CD4-positive, alpha-beta T cell treated with Interleukin-4 for 1 hour (primary cell): ENCODE results near the gene PSTPIP1.

Experiments used
- DNase-seq, 2 donors: peaks; one replicate each; pipeline ENCODE4 v3.0.0-alpha.2; 2020 to 2022

PSTPIP1 gene

DNA sequence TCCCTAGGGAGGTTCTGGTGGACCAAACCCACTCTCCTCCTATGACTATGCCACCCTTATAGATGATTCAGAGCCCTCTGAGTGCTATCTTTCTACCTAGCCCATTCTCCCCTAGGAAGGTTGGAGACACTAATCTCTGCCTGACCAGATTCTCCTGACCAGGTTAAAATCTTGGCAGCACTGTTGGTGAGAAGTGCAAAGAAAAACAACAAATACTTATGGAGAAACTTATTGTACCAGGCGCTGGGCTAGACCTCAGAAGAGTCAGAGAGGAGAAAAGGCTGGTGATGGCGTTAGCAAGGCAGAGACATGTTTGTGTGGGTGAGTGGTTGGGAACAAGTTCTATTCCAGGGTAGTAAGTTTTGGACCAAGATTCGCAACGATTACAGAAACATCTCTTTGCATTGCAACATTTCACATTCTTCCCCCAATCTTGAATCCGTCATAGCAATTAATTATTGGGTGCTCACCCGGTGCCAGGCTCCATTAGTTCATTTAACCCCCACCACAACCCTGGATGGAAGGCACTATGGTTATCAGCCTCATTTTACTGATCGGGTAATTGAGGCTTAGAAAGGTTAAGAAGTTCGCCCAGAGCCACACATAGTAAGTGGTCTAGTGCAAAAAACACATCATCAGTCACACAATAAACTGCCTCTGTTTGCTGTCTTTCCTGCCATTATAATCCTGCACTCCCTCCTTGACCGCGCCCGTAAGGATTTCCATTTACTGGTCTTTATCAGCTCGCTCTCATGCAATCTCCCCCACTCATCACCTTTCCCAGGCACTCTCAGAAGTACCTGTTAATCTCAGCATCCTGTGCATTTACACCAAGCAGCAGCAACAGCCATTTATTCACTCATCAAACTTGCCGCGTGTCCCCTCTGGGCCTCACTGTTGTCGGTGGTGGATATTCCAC, 76.6 kb downstream of the PSTPIP1 start:
- no peak for DNase-seq

GRCh38 chr15:77074350-77074749, 79.4 kb downstream of the PSTPIP1 start:
- DNase-seq, result no peak

DNA sequence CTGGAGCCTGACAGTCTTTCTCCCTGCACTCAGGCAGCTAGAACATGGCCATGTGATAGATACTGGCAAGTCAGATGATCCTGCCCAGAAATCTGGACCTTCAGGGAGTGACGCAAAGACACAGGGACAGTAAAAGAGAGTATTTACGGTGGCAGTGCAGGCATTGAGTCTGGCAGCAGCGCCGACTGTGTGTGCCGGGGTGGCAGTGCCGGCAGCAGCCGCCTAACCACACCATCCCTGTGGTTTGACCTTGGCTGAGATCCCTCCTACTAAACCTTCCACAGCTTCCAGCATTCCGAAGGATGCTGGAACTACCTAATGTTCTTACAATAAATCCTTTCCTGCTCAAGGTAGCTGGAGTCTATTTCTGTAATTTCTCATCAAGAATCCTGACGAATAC, 80.6 kb downstream of the PSTPIP1 start:
- no peak for DNase-seq

DNA sequence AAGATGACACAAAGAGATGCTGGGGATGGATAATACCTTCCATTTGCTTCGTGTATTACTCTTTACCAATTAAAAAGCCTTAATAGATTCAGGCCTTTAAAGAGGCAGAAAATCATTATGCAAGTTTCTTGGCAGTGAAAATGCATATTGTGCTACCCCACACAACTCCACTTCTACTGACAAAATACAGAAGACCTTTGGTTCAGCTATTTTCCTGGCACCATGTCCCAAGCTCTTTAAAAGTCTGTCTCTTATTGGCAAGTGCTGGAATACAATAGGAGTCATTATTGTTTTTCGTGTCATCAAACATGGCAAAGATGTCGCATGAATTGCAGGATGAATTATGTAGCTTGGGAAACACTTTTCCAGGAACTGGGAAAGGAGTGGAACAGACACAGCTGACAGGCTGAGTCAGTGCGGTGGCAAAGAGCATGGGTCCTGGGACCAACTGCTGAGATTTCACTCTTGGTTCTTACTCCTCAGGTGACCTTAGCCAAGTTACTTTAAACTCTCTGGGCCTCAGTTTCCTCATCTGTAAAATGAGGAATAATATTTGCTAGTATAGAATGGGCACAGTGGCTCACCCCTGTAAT, 81.5 kb downstream of the PSTPIP1 start:
- DNase-seq, result no peak

DNA sequence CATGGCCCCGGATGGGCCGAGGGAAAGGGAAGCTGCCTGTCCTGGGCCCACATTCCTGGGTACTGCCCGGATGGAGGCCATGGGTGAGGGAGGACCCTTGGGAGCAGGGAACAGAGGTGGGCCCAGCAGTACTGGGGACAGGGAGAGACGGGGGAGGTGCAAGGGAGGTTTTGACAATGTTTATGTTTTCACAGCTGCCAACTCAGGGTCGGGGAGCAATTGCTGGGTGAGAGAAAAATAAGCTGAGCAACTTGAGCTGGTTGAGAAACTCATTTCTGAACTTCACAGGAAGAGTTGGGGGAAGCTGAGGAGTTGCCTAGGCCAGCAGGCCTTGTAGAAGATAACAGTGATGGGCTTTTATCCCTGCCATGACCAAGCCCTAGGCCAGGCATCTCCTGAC, 87.0 kb downstream of the PSTPIP1 start:
- no peak for DNase-seq

DNA sequence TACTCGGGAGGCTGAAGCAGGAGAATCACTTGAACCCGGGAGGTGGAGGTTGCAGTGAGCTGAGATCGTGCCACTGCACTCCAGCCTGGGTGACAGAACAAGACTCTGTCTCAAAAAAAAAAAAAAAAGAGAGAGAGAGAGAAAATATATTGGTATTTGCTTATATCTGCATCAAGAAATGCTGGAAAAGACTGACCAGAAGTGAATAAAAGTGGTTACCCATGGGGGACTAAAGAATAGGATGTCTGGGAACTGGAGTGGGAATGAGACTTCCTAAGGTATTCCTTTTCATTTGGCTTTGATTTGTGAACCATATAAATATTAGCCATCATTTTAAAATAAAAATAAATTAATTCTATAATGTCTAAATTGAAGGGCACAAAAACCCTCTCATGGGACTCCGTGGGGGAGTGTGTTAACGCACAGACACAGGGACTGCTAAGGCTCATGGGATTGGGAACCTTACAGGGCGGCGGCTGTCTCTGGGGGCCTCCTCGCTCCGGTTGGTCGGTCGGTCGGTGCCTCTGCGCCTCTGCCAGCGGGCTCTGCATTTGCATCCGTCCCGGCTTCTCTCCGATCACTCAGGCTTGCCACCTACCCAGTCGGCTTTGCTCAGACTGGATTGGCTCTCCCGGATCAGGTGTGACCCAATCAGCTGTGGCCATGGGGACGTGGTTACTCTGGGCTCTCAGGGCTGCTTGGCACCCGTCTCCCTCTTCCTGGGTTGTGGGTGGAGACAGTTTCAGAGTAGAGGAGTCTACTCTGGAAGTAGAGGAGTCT, 88.6 kb downstream of the PSTPIP1 start:
- DNase-seq, result peak; percentile 64 to 90

DNA sequence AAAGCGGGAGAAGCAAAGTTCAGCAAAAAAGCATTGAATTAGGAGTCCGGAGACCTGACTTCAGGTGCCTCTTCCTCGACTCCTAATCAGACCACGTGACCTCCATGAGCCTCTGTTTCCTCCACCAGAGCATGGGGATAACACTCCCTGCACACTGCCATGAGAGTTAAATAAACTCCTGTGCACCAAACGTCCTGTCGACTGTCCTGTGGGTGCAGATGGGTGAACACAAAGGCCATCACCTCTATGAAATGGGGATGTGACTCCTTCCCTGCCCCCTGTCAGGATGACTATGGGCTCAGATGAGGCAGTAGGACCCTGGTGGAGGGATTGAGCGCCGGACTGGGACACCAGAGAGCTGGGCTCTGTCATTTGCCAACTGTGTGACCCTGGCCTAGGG, 89.5 kb downstream of the PSTPIP1 start:
- DNase-seq, result no peak

DNA sequence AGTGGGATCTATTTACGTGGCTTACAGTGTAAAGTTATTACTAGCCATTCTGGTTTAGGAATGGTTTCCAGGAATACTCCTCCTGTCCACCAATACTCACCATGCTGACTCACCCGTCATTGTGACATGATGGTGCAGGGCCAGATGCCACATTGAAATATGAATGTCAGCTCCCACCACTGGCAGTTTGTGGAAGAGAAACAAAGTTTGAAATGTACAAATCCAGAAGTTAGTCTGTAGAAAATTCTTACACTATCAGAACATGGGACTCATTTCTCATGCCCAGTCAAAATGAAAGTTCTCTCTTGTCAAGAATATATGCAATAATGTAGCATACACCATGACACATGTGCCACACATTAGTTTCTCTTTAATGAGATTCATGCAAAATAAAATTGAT, 90.4 kb downstream of the PSTPIP1 start:
- no peak for DNase-seq
